ENCODE results near the gene STK24. TPM values are rescaled to one million over a fixed set of nuclear protein-coding genes. Genes with fewer than 3 reads are reported as not detected.
"Not testable (repeated sequence)": the region's sequence is repeated elsewhere in the genome, so short reads cannot be mapped to it uniquely, and the experiment has no call there.

Gene STK24
- total and polyA plus RNA-seq, 2 of the 8 experiments (the other 6 are each of a cell fraction or from before 2014, with no cell fraction given) = 62.8 to 143 TPM

GRCh38 chr13:98624589-98624988 lies 47.7 kb upstream of the STK24 start:
- not testable (repeated sequence) for H3K36me3 ChIP-seq (ENCODE audit: control insufficient read depth in 2 of 4, insufficient read depth in 4 of 4, low read length in 3 of 4); H3K27ac ChIP-seq (ENCODE audit: low read depth, low read length); H3K9me3 ChIP-seq (ENCODE audit: insufficient read depth in 2 of 2, low read depth in 1 of 2, low read length in 1 of 2); FAIRE-seq; H2BK120ac ChIP-seq (replicated peaks; ENCODE audit: low read depth, low read length); H3K27me3 ChIP-seq (replicated peaks in 1 of 4; ENCODE audit: control insufficient read depth in 3 of 4, extremely low read depth in 1 of 4, insufficient read depth in 3 of 4, low read length in 3 of 4); H3K23ac ChIP-seq (ENCODE audit: insufficient read length); H3K79me2 ChIP-seq (ENCODE audit: control insufficient read depth in 1 of 2, insufficient read depth in 2 of 2, low read length in 2 of 2); H3K4me1 ChIP-seq (replicated peaks in 1 of 4; ENCODE audit: control insufficient read depth in 3 of 4, insufficient read depth in 4 of 4, low read length in 3 of 4); H3K4me2 ChIP-seq (ENCODE audit: insufficient read depth in 1 of 2, low read depth in 2 of 2, low read length in 2 of 2); H2AK5ac ChIP-seq (ENCODE audit: low read depth, low read length); H4K8ac ChIP-seq (ENCODE audit: extremely low read depth, insufficient read depth, low read length); H2BK12ac ChIP-seq (ENCODE audit: low read depth, low read length); H3K9ac ChIP-seq (replicated peaks in 1 of 4; ENCODE audit: extremely low read depth in 1 of 4, low read depth in 3 of 4, low read length in 3 of 4); H2BK5ac ChIP-seq (ENCODE audit: low read depth, low read length); H4K91ac ChIP-seq (replicated peaks; ENCODE audit: insufficient read length, low read length); H3K4me3 ChIP-seq (ENCODE audit: extremely low read depth in 1 of 4, insufficient read depth in 2 of 4, low read depth in 3 of 4, low read length in 4 of 4); H3K4ac ChIP-seq (replicated peaks; ENCODE audit: insufficient read length, low read depth, low read length); H2AFZ ChIP-seq (ENCODE audit: low read length); H4K5ac ChIP-seq (ENCODE audit: insufficient read length, low read depth, low read length); H3K18ac ChIP-seq (ENCODE audit: extremely low read depth, low read length); H3K23me2 ChIP-seq (ENCODE audit: low read depth, low read length); H2BK15ac ChIP-seq (ENCODE audit: low read length); H3K79me1 ChIP-seq (ENCODE audit: low read depth, low read length); H3K14ac ChIP-seq (ENCODE audit: insufficient read length); H2BK20ac ChIP-seq (ENCODE audit: low read length); H3K56ac ChIP-seq (replicated peaks; ENCODE audit: insufficient read length, low read depth, low read length); H4K20me1 ChIP-seq (replicated peaks in 1 of 2; ENCODE audit: control insufficient read depth in 1 of 2, insufficient read depth in 2 of 2, low read length in 2 of 2)
- WGBS, 2 experiments (ENCODE audit: extremely low coverage in 1 of 2, insufficient coverage in 1 of 2, insufficient read length in 1 of 2, insufficient replicate concordance in 2 of 2, low coverage in 1 of 2, low lambda C conversion rate in 2 of 2, missing lambda C conversion rate in 1 of 2) = 96% methylated on average over 5 of the region's 5 CpGs; no CpG with 5 or more reads in 1 of the 2 experiments
- CTCF ChIA-PET (ENCODE audit: partially characterized antibody) = interaction anchor here (0.7 to 1.1 kb wide), 2 partner anchors 40 to 141 kb away, joined by 3 to 4 read pairs; no protein-coding TSS in a partner anchor
- DNase-seq (ENCODE audit: low read depth in 1 of 2, low spot score in 2 of 2) = peak in 1 of 2 experiments; percentile 39
- POLR2A ChIA-PET (ENCODE audit: partially characterized antibody) = interaction anchor here (1.0 kb wide), 1 partner anchor 15 kb away, joined by 3 read pairs; no protein-coding TSS in a partner anchor
